ENCODE measurements around the gene SCN5A. TPM values are rescaled to one million over a fixed set of nuclear protein-coding genes. Genes with fewer than 3 reads are reported as not detected.

The SCN5A gene
- total RNA-seq, 4 donors from 2014 or later, result 0.19 TPM; not detected in 3

DNA sequence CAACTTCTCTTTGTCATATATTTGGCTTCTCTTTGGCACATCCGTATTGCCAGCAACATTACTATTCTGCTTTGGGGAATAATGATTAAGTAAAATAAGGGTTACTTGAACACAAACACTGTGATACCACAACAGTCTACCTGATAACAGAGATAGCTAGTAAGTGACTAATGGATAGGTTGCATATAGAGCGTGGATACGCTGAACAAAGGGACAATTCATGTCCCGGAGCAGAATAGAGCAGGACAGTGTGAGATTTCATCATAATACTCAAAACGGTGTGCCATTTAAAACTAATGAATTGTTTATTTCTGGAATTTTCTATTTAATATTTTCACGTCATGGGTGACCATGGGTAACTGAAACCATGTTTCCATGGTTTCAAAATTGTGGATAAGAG lies 54.1 kb downstream of the SCN5A start:
- TF ChIP-seq, protein P1, sequence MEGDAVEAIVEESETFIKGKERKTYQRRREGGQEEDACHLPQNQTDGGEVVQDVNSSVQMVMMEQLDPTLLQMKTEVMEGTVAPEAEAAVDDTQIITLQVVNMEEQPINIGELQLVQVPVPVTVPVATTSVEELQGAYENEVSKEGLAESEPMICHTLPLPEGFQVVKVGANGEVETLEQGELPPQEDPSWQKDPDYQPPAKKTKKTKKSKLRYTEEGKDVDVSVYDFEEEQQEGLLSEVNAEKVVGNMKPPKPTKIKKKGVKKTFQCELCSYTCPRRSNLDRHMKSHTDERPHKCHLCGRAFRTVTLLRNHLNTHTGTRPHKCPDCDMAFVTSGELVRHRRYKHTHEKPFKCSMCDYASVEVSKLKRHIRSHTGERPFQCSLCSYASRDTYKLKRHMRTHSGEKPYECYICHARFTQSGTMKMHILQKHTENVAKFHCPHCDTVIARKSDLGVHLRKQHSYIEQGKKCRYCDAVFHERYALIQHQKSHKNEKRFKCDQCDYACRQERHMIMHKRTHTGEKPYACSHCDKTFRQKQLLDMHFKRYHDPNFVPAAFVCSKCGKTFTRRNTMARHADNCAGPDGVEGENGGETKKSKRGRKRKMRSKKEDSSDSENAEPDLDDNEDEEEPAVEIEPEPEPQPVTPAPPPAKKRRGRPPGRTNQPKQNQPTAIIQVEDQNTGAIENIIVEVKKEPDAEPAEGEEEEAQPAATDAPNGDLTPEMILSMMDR (IDR thresholded peaks at IDR 0.05; ENCODE audit: low read depth), result no peak

DNA sequence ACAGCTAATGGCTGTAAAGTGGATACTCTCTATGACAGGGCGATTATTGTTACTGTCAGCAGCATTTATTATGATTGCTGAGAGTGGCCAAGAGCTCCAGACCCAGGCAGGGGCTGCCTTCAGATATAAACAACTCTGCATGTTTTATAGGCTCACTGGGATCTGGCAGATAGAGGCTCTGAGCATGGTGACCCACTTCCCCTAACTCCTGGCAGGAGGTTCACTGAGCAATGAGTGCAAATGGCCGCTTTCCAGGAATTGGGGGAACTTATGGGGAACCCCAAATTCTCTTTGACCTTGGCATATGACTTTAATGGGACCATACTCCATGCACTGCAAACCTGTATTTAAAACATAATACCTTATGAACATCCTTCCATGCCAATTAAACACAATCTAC lies 59.0 kb downstream of the SCN5A start:
- TF ChIP-seq, protein P1 (IDR thresholded peaks at IDR 0.05; ENCODE audit: low read depth), result no peak

- TF ChIP-seq, protein P1 (IDR thresholded peaks at IDR 0.05; ENCODE audit: low read depth), result no peak
Observed at GRCh38 chr3:38588995-38589937, 60.2 kb downstream of the SCN5A start.

DNA sequence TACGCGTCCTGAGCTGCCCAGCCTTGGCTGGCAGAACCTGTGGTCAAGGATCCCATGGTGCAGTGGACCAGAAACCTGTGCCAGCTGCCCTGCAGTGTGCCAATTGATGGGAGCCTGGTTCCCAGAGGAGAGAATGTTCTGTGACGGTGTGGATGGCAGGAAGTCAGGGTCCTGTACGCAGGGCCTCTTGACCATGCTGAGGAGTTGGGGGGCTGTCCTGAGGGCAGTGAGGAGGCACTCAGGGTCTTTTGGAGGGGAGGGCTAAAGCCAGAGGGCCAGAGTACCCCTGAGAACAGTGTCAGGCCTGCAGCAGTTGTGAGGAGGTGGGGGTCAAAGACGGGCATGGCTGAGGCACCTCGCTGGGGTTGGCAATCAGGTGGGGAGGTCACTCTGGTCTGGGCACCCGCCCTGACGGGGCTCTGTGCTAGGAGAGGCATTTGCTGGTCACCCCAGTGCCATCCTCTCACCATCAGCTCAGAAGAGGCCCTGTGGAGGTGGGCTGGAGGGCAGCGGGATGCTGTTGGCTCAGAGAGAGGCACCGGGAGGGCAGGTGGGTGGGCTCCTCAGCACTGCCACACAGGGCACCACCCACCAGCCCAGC lies 61.0 kb downstream of the SCN5A start:
- TF ChIP-seq, protein P1 (IDR thresholded peaks at IDR 0.05; ENCODE audit: low read depth), result no peak

GRCh38 chr3:38587548-38588131 lies 61.8 kb downstream of the SCN5A start:
- TF ChIP-seq, protein P1 (IDR thresholded peaks at IDR 0.05; ENCODE audit: low read depth), result no peak

DNA sequence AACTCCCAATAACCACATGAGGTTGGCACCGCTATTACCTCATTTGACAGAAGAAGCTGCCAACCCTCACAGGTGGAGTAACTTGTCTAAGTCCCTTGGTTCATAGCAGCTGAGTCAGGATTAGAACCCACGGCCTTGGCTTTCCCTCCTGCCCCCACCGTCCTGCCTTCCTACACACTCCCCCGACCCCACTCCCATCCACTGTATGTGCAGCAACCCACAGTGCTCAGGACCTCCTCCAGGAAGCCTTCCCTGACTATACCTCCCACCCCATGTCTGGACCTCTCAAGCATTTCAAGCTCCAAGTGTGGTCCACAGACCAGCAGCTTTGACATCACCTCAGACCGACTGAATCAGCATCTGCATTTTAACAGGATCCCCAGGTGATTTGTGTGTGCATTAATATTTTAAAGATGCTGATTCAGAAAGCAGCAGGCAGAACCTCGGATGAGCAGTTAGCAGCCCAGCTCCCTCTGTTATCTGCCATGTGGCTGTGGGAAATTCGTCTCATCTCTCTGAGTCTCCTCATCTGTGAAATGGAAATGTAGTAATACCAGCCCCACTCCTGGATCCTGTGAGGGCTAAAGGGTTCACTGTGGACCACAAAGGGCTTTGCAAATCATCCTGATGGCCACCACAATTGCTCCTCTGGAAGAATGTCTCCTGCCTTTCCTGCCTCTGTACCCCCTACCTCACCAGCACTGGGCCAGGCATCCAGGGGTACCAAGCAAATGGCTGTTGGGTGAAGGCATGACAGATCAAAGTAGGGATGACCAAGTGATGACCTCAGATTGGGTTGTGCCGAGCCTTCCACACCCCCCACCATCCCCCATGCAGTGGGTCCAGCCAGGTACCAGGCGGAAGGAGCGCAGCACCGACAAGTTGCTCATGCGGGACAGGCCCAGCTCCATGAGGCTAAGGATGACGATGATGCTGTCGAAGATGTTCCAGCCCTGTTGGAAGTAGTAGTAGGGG lies 62.7 kb downstream of the SCN5A start:
- TF ChIP-seq, protein P1 (IDR thresholded peaks at IDR 0.05; ENCODE audit: low read depth), result no peak
